ENCODE data around the gene TNS3.

The TNS3 gene

DNA sequence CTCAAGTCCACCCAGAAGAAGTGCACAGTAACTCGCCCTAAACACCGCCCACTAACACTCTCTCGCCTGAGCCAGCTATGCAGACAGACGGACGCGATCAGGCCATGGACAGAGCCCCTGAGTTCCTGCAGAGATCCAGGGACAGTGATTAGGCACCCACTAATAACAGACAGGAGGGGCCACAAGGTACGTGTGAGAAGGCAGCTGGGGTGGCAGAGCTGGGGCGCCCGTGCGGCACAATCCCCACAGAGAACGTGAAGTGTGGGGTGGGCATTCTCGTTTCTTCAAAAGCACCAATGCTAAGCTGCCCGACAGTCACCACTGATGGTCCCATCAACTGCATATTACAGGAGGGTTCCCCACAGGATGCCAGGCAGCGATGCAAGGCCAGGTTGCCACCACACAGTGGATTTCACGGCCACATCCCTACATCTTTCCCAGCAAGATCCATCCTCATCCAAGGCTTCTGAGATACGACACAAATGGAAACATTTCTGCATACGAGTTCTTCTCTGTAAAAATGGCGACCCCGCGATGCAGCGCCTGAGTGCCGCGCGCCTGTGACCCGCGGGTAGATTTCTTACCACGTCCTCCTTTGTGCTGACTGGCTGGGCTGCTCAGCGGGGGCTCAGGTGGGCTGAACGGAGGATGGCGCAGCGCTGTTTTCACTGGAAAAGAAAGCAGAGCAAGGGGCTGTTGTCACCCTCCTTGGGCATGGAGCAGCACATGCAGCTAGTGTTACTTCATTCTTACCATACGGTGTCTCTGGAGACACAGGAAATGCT lies 237.5 kb downstream of the TNS3 start:
- no peaks in the 10 kb centered on the region for H3K9me3 ChIP-seq (ENCODE audit: severe bottlenecking)
- TF ChIP-seq, protein P1, sequence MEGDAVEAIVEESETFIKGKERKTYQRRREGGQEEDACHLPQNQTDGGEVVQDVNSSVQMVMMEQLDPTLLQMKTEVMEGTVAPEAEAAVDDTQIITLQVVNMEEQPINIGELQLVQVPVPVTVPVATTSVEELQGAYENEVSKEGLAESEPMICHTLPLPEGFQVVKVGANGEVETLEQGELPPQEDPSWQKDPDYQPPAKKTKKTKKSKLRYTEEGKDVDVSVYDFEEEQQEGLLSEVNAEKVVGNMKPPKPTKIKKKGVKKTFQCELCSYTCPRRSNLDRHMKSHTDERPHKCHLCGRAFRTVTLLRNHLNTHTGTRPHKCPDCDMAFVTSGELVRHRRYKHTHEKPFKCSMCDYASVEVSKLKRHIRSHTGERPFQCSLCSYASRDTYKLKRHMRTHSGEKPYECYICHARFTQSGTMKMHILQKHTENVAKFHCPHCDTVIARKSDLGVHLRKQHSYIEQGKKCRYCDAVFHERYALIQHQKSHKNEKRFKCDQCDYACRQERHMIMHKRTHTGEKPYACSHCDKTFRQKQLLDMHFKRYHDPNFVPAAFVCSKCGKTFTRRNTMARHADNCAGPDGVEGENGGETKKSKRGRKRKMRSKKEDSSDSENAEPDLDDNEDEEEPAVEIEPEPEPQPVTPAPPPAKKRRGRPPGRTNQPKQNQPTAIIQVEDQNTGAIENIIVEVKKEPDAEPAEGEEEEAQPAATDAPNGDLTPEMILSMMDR (IDR thresholded peaks at IDR 0.05; ENCODE audit: low read depth, low read length) = no peak
- no peak for DNase-seq
- no peak overlapping the region for H3K4me3 ChIP-seq (ENCODE audit: low read depth, low read length)
- no peak overlapping the region for H3K27ac ChIP-seq
- H3K27me3 ChIP-seq (ENCODE audit: insufficient read depth, low read depth, severe bottlenecking) = no peaks in the 10 kb centered on the region
- no peaks in the 10 kb centered on the region for H3K36me3 ChIP-seq

DNA sequence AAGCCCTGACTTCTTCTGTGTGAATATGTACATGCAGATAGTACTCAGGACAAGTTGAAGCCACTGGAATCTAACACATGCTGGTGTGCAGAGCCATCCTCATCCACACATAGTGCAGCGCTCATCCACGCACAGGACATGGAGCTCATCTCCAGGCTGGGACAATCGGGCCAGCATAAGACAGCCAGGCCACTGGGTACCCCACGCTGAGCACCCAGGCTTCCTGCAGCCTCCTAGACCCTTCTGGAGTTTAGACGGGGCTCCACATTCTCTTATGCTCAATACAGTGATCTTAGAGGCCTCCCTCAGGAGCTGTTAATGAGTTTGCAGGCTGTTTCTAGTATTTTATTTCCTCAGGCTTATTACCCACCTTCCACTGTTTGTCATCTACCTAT lies 238.9 kb downstream of the TNS3 start:
- Histone ChIP-seq H3K27ac (no peak overlapping the region), H3K9me3 (ENCODE audit: severe bottlenecking) (no peaks in the 10 kb centered on the region), H3K4me3 (ENCODE audit: low read depth, low read length) (no peak overlapping the region), H3K36me3 (no peaks in the 10 kb centered on the region), H3K27me3 (ENCODE audit: insufficient read depth, low read depth, severe bottlenecking) (no peaks in the 10 kb centered on the region)
- TF ChIP-seq, protein P1 (IDR thresholded peaks at IDR 0.05; ENCODE audit: low read depth, low read length) = no peak
- DNase-seq = no peak

DNA sequence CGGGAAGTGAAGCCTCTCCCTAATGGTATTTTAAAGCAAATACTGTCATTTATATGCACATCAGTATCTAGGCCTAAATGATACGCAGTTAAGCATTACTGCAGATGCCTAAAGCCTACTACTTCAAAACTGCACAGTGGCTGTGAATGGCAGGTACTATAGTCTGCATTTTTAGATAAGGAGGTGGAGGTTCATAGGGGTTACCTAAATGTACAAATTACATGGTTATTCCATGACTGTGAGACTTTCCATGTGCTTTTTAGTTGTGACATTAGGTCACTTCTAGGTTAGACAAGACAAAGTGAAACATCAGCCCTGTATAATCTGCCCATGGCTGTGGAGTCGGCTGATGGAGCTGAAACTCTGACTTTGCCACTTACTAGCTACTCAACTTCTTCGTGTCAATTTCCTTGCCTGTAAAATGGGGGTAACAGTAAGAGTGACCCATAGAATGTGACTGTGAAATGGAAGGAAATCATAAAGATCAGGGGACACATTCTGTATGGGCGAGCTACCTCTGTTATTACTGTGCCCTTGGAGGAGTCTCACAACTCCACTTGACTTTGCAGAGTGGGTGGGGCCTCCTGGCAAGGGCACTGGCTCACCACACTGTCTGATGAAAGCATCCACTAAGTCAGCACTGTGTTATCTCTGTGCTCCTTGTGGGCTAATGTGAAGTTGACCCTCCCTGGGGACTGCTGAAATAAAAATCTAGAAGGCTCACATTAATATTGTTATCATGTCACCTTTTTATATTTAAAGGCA lies 239.4 kb downstream of the TNS3 start:
- Histone ChIP-seq H3K9me3 (ENCODE audit: severe bottlenecking) (no peaks in the 10 kb centered on the region), H3K27me3 (ENCODE audit: insufficient read depth, low read depth, severe bottlenecking) (no peaks in the 10 kb centered on the region), H3K27ac (no peak overlapping the region), H3K4me3 (ENCODE audit: low read depth, low read length) (no peak overlapping the region), H3K36me3 (no peaks in the 10 kb centered on the region)
- no peak for DNase-seq
- TF ChIP-seq, protein P1 (IDR thresholded peaks at IDR 0.05; ENCODE audit: low read depth, low read length) = no peak

DNA sequence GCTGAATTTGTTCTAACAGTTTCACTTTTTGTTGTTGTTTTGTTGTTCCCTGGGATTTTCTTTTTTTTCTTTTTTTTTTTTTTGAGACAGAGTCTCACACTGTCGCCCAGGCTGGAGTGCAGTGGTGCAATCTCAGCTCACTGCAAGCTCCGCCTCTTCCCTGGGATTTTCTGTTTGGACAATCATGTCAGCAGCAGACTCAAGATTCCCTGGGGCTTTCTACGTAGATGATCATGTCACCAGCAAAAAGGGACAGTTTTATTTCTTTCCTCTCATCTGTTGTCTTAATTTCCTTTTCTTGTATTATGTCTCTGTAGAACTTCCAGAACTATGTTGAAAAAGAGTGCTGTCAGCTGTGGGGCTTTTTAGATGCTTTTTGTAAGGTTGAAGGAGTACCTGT lies 241.4 kb downstream of the TNS3 start:
- H3K4me3 ChIP-seq (ENCODE audit: low read depth, low read length) = no peak overlapping the region
- TF ChIP-seq, protein P1 (IDR thresholded peaks at IDR 0.05; ENCODE audit: low read depth, low read length) = no peak
- no peak overlapping the region for H3K27ac ChIP-seq
- H3K27me3 ChIP-seq (ENCODE audit: insufficient read depth, low read depth, severe bottlenecking) = no peaks in the 10 kb centered on the region
- no peaks in the 10 kb centered on the region for H3K36me3 ChIP-seq
- DNase-seq = no peak
- no peaks in the 10 kb centered on the region for H3K9me3 ChIP-seq (ENCODE audit: severe bottlenecking)

DNA sequence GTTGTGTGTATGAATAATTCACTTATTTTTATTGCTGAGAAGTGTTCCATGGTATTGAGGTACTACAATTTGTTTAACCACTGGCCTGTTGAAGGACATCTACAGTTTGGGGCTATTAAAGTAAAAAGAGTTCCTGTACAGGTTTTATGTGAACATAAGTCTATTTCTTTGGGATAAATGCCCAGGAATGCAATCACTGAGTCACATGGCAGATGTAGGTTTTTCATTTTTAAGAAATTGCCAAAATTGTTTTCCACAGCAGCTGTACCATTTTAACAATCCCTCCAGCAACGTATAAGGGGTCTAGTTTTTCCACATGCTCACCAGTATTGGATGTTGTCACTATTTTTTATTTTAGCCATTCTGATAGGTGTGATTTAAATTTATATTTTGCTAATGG lies 243.9 kb downstream of the TNS3 start:
- Histone ChIP-seq H3K27ac (no peak overlapping the region), H3K4me3 (ENCODE audit: low read depth, low read length) (no peak overlapping the region), H3K9me3 (ENCODE audit: severe bottlenecking) (no peaks in the 10 kb centered on the region), H3K36me3 (no peaks in the 10 kb centered on the region), H3K27me3 (ENCODE audit: insufficient read depth, low read depth, severe bottlenecking) (no peaks in the 10 kb centered on the region)
- no peak for DNase-seq
- TF ChIP-seq, protein P1 (IDR thresholded peaks at IDR 0.05; ENCODE audit: low read depth, low read length) = no peak
